Muscle of back (tissue), 13 donors: ENCODE data around the gene NCEH1. TPM values are rescaled to one million over a fixed set of nuclear protein-coding genes. Genes with fewer than 3 reads are reported as not detected.
"Not testable (repeated sequence)": the region's sequence is repeated elsewhere in the genome, so short reads cannot be mapped to it uniquely, and the experiment has no call there.

ENCODE experiments used
- DNase-seq, 3 donors: peaks; one replicate each; pipeline versions ENCODE4 v3.0.0 to v3.0.0-alpha.2; 2013
- long read RNA-seq, 9 donors: transcript quantifications; one replicate each; lab custom pipeline, GENCODE V29; 2026
- polyA plus RNA-seq, 10 donors: library from polyadenylated mRNA; unstranded; fragments of 120-200 nt; gene quantifications; one replicate each; pipeline ENCODE4 v1.2.1, GENCODE V29; 2013; ENCODE audit not compliant: insufficient read length in 10 of 10

Gene NCEH1, protein sequence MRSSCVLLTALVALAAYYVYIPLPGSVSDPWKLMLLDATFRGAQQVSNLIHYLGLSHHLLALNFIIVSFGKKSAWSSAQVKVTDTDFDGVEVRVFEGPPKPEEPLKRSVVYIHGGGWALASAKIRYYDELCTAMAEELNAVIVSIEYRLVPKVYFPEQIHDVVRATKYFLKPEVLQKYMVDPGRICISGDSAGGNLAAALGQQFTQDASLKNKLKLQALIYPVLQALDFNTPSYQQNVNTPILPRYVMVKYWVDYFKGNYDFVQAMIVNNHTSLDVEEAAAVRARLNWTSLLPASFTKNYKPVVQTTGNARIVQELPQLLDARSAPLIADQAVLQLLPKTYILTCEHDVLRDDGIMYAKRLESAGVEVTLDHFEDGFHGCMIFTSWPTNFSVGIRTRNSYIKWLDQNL
- 1 to 10 TPM; 1.8 to 2.8 (median 2.3) TPM for polyA plus RNA-seq
- long read RNA-seq, donor 1, full-length matches to known transcripts = 1 of 1 reads
- long read RNA-seq, donor 1, partial matches to known transcripts = 0 of 1 reads
- long read RNA-seq, donor 1, other reads (novel, unspliced or antisense) = 0 of 1 reads
- long read RNA-seq, donor 2, full-length matches to known transcripts = 1 of 1 reads
- long read RNA-seq, donor 2, partial matches to known transcripts = 0 of 1 reads
- long read RNA-seq, donor 2, other reads (novel, unspliced or antisense) = 0 of 1 reads
- long read RNA-seq, donor 3 = 0 reads
- long read RNA-seq, donor 4 = 0 reads
- long read RNA-seq, donor 5 = 0 reads
- long read RNA-seq, donor 6, full-length matches to known transcripts = 1 of 1 reads
- long read RNA-seq, donor 6, partial matches to known transcripts = 0 of 1 reads
- long read RNA-seq, donor 6, other reads (novel, unspliced or antisense) = 0 of 1 reads
- long read RNA-seq, donor 7 = 0 reads
- long read RNA-seq, donor 8, full-length matches to known transcripts = 1 of 1 reads
- long read RNA-seq, donor 8, partial matches to known transcripts = 0 of 1 reads
- long read RNA-seq, donor 8, other reads (novel, unspliced or antisense) = 0 of 1 reads
- long read RNA-seq, donor 9 = 0 reads

- peak; percentile 89 to 95 (median 94) for DNase-seq
Measured at GRCh38 chr3:172710664-172711453, at the start of gene NCEH1. Gene NCEH1, minus strand, starts transcription at chr3:172711067. Its CDS starts 83 bp downstream, at chr3:172710984.

DNA sequence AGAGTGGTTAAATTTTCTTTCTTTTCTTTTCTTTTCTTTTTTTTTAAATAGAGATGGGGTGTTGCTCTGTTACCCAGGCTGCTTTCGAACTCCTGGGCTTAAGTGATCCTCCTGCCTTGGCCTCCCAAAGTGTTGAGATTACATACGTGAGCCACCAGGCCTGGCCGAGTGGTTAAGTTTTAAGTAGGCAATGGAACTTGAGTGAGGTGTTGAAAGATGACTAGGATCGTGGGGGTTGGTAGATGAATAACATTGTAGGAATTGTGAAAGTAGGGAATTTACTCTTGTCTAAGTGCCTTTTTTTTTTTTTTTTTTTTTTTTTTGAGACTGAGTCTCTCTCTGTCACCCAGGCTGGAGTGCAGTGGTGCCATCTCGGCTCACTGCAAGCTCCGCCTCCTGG, 49.5 kb upstream of the NCEH1 start:
- DNase-seq = not testable (repeated sequence)

DNA sequence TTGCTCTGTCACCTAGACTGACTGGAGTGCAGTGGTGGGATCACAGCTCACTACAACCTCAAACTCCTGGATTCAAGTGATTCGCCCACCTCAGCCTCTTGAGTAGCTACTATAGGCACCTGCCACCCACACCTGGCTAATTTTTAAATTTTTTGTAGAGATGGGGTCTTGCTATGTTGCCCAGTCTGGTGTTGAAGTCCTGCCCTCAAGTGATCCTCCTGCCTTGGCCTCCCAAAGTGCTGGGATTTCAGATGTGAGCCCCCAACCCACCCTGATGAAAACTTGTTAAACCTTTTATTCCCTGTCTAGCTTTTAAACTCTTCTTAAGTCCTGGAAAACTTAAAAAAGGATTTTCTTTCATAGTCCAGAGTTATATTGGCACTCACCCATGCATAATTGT, 42.3 kb upstream of the NCEH1 start:
- no peak for DNase-seq

DNA sequence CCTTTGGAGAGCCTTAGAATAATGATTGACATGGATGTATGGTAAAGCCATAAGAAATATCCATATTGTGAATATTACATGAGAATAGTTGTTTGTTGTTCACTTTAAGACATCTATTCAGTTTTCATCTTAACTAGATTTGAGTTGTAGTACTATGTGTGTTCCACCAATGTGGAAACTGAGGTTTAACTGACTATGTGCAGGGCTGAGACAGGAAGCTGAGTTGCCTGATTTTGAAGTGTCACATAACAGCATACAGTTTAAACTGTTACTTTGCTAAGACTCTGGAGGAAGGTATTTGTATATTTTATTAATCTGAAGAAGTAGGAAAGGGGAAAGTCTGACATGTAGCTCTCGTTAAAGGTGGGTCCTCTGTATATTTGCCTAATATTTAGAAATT, 41.8 kb upstream of the NCEH1 start:
- no peak for DNase-seq

- DNase-seq = peak in 1 of 3 donors; percentile 25
Measured at GRCh38 chr3:172751175-172751704, 40.4 kb upstream of the NCEH1 start.

- peak; percentile 99 to 100 (median 99) for DNase-seq
Measured at GRCh38 chr3:172750368-172751174, 39.7 kb upstream of the NCEH1 start, which contains the start of gene ECT2. Gene ECT2, plus strand, starts transcription at chr3:172750726. Its CDS starts 3,805 bp downstream, at chr3:172754531.

GRCh38 chr3:172750069-172750367, 39.2 kb upstream of the NCEH1 start:
- no peak for DNase-seq

DNA sequence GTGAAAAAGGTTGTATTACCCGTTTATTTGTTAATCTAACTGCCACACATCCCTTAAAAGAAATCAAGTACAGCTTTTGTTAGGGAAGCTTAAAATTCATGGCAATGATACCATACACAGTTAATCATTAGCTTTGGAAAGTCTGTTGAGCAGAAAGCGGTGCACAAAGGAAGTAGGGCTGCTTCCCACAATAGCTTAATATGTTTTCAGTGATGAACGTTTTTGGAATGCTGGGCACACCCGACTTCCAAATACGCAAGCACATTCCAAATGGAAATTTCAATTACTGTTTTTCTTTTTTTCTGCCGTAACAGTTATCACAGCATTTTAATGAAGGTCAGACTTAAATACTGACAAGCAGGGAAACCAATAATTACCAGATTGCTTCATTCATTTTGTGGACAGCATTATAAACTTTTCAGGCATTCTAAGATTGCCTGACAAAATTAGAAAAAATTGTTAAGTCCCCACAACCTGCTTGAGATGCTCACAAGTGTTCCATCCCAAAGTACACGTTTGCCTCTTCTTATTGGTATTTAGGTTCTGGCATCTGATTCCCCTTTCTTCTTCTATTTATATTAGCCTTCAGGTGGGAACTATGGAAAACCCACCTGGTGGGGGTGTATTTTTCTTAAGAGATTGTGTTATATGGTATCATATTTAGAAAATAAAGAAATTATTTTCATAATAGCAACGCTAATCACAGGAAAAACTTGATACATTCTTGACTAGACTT, 38.5 kb upstream of the NCEH1 start:
- peak; percentile 50 to 82 (median 70) for DNase-seq

DNA sequence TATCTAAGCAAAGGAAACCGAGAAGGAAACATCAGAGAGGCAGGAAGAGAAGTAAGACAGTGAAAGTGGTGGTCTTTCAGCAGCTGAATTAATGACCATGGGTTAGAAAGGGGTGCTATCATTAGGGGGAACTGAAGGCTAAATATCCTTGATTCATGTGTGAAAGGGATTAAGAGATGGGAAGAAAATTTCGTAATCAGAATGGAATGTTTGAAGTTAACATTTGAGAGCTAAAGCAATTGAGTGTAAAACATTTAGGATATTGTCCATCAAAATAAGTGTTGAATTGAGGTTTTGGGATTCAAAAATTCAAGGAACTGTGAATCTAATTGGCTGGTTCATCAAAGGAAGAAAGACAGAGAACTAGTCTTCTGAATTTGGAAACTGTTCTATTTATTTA, 35.6 kb upstream of the NCEH1 start:
- DNase-seq = no peak

DNA sequence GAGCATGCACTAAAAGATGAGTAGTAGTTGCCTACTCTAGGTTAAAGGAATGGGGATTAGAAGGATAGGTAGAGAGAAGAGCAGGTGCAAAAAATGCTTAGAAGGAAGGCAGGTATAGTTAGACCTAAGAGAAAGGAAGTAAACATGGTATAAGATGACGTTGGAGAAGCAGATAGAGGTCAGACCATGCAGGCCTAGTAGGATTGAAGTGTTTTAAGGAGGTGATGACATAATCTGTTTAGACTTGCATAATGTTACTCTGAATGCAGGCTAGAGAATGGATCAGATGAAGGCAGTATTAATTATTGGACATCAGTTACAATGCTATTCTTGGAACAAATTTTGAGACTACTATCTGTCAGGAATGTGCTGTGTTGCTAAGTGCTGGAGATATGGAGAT, 28.6 kb upstream of the NCEH1 start:
- no peak for DNase-seq

DNA sequence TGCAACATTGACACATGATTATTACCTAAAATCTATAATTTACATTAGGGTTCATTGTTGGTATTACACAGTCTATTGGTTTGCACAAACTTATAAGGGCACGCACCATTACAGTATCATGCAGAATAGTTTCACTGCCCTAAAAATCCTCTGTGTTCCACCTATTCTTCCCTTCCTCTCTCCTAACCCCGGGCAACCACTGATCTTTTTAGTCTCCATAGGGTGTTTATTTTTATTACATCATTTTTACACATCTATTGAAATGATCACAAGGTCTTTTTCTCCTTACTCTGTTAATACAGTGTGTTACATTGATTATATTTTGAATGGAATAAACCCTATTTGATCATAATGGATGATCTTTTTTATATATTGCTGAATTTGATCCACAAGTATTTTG, 24.1 kb upstream of the NCEH1 start:
- DNase-seq = no peak

GRCh38 chr3:172726380-172726779, 15.5 kb upstream of the NCEH1 start:
- DNase-seq = no peak

- DNase-seq = not testable (repeated sequence)
Measured at GRCh38 chr3:172722536-172723040, 11.7 kb upstream of the NCEH1 start.

DNA sequence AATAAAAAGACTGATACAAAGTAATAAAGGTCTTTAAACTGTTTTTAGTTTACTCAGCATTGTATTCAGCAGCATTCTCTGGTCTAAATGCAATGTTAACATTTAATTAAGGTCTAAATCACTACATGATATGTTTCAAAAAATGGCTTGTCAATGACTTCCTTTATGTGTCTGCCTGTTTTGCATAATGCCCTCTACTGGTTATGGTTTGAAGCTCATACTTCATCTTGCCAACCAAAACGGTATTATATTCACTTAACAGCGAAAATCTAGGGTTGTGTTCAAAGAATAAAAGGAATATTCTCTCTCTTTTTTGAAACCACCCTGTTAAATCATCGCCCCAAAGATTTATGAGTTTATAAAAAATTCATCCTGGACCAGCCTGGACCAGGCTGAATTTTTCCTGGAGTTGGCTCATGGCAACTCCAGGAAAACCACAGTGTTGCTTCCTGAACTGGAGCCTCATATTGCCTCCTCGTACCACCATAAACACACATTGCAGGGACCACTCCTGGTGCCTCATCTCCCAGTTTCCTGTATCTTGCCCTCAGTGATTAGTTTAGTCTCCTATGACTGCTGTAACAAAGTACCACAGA, 6.7 kb upstream of the NCEH1 start:
- no peak for DNase-seq

DNA sequence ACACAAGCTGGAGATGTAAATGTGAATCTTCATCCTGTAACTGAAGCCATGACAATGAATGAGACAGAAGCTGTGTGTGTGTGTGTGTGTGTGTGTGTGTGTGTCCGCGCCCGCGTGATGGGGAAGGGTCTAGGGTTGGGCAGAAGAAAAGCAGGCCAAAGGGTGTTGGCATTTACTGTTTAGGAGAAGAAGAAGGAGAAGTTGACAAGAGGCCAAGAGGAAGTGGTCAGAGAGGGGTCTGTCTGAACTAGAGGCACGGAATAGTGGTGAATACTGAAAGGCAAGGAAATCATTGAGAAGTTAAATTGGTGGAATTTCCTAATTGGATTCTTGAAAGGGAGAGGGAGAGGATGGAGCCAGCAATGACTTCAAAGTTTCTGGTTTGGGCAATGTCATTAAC, 5.6 kb upstream of the NCEH1 start:
- peak in 2 of 3 donors; percentile 26 for DNase-seq

DNA sequence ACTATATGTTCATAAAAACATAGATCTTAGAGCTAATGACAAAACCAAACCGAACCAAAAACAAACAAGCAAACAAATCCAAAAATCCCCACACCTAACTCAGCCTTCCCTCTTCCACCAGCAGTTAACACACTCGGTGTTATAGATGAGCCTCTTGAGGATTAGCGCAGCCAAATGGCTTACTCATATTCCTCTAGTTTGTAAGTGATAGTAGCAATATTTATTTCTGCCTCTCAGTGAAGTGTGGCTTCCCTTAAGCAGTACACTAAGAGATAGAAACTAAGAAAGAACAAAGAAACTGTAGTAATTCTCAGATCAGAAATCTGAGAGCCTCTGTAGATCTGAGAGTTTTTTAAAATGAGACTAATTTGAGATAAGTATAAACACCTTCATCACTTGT, 2.4 kb upstream of the NCEH1 start:
- DNase-seq = peak in 2 of 3 donors; percentile 28 to 37

DNA sequence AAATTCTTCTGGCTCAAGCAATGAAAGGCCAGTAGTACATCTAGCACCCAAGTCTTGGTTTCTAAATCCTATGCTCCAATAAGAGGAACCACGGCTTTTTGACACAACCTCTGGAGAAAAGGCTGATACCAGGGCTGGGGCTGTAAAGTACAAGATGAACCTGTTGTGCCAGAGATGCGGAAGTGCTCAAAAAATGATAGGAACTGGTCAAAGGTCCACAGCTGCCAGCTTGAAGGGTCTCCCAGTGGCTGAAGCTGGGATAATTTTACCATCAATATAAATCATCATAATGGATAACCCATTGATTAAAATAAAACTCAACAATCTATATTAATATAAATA, 558 bp upstream of the NCEH1 start:
- no peak for DNase-seq

DNA sequence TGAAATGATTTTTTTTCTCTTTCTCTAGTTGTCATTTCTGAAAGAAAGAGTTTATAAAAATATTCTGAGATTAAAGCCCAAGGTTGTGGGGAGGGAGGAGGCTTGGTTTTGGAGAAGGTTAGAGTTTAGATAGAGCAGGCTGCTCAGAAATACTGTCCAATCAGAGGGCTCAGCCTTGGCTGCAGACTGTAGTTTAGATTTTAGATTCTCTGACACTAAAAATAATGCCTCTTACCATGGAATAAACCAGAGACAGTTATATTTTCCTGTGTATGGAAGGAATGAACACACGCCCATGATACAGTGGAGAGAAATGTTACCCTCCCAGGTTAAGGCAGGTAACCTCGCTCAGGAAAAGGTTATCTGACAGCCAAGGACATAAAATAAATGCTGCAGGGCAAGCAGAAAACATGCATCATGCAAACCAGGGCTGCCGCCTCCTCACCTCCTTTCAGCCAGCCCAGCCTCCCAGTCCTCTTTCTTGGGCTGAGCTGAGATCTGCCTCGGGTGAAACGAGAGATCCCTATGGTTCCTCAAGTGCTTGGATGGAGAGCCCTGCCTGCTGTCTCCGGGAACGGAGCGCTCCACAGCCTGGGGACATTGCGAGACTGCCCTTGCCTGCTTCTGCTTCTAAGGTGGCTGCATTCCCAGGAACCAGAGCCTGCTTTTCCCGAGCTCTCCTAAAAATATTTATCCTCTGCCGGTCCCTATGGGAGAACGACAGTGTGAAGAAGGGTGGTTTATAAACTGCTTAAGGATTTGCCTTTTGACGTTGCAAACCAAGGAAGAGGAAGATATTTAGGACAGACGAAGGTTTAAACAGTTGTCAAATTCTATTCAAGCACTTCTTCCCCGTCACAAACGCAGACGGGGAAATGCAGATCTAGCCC, 848 bp downstream of the NCEH1 start:
- DNase-seq = peak in 1 of 3 donors; percentile 29
